ENCODE results near the gene NNT.

NNT gene

GRCh38 chr5:43604699-43605098, 1.7 kb downstream of the NNT start:
- no peak overlapping the region for H3K27ac ChIP-seq
- TF ChIP-seq ZFX (IDR thresholded peaks at IDR 0.05; ENCODE audit: borderline replicate concordance) (no peak), CTCF (IDR thresholded peaks at IDR 0.05) (no peak)

- no peak for TF ChIP-seq ZFX (IDR thresholded peaks at IDR 0.05; ENCODE audit: borderline replicate concordance)
- no peak for TF ChIP-seq CTCF (IDR thresholded peaks at IDR 0.05)
- H3K27ac ChIP-seq: no peak overlapping the region
These were observed 3.4 kb downstream of the NNT start for GRCh38 chr5:43606351-43606750.

DNA sequence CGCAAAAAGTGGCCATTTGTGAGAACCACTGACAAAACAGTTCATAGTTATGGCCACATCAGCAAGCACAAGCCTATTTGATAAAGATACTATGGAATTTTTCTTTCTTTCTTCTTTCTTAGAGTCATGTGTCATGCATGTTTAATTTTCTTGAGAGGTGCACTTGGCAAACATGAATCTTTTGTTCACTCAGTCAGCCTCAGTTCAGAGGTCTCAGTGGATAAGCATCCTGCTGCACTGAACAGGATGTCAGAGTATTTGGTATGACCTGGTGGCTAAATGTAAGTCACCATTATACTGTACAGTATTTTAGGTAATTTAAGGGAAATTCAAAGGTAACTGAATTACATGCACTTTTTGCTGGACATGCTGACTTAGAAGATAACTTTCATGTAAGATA, 5.4 kb downstream of the NNT start:
- H3K27ac ChIP-seq: no peak overlapping the region

DNA sequence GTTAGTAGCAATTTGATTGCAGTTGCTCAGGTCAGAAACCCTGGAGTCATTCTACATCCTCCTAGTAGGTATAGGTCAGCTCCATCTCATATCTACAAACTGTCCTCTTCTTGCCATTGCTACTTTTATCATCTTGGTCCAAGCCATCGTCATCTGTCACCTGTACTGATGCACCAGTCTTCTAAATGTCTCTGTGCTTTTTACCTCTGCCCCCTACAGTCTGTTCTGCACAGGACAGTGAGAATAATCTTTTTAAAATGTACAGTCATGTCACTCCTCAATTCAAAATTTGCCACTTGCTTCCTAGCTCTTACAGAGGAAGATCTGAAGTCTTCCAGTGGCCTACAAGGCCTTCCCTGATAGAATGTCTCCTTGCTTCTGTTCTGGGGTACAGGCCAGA, 6.8 kb downstream of the NNT start:
- no peak overlapping the region for H3K27ac ChIP-seq
- TF ChIP-seq ZFX (IDR thresholded peaks at IDR 0.05; ENCODE audit: borderline replicate concordance): no peak
- peak; percentile 29 for TF ChIP-seq CTCF (IDR thresholded peaks at IDR 0.05)

More for the DNA sequence above, 5.4 kb downstream of the NNT start:
- TF ChIP-seq CTCF (IDR thresholded peaks at IDR 0.05): no peak
- no peak for TF ChIP-seq ZFX (IDR thresholded peaks at IDR 0.05; ENCODE audit: borderline replicate concordance)

DNA sequence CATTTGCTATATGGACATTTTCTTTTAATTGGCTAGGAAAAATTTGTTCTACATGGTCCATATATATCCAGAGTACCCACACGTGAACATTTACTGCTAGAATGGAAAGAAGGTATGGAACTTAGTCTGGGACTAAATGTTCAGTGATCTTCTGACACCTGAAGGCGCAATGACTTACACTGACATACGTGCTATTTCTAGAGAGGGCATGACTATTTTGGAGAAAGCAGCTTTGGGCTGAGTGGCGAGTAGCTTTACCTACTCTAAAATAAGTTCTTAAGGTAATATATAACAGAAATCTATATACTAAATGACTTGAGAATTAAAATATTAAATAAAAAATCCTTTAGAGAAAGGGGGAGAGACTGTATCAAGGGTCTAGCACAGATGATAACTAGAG, 10.4 kb downstream of the NNT start:
- H3K27ac ChIP-seq: no peak overlapping the region
- no peak for TF ChIP-seq ZFX (IDR thresholded peaks at IDR 0.05; ENCODE audit: borderline replicate concordance)
- no peak for TF ChIP-seq CTCF (IDR thresholded peaks at IDR 0.05)

GRCh38 chr5:43615445-43616184, 12.6 kb downstream of the NNT start:
- no peak overlapping the region for H3K27ac ChIP-seq
- TF ChIP-seq ZFX (IDR thresholded peaks at IDR 0.05; ENCODE audit: borderline replicate concordance) (no peak), CTCF (IDR thresholded peaks at IDR 0.05) (no peak)

- TF ChIP-seq CTCF (IDR thresholded peaks at IDR 0.05) (no peak), ZFX (IDR thresholded peaks at IDR 0.05; ENCODE audit: borderline replicate concordance) (no peak)
- H3K27ac ChIP-seq: no peak overlapping the region
These were observed 13.6 kb downstream of the NNT start for GRCh38 chr5:43616535-43616934.

Measured in 22Rv1 (cell line).